ENCODE measurements around the gene ZDHHC11B. TPM values are rescaled to one million over a fixed set of nuclear protein-coding genes. Genes with fewer than 3 reads are reported as not detected.

The ZDHHC11B gene
- polyA plus RNA-seq, 1 donor (not counting 4 experiments of a cell fraction or from before 2014, with no cell fraction given): 0.18 TPM

GRCh38 chr5:677131-678101 lies 107.1 kb downstream of the ZDHHC11B start:
- H3K9me1 ChIP-seq (ENCODE audit: control insufficient read depth, extremely low read depth, insufficient read depth, low read length): no peaks in the 10 kb centered on the region
- H3K27ac ChIP-seq (ENCODE audit: control insufficient read depth, insufficient read depth, low read length): no peak overlapping the region
- H3K4me3 ChIP-seq (ENCODE audit: control insufficient read depth in 2 of 3, extremely low read depth in 1 of 3, insufficient read depth in 2 of 3, low read depth in 1 of 3, low read length in 3 of 3): no peak overlapping the region
- dilution Hi-C loops (cut with MboI; ENCODE audit: extremely low pct_ligation_motif_present, low sequenced_read_pairs): no loop called here
- H3K9me3 ChIP-seq (ENCODE audit: control insufficient read depth, low read depth, low read length): no peaks in the 10 kb centered on the region
- no peaks in the 10 kb centered on the region for H3K36me3 ChIP-seq (ENCODE audit: control insufficient read depth in 2 of 2, extremely low read depth in 1 of 2, insufficient read depth in 2 of 2, low read length in 2 of 2)
- TF ChIP-seq CTCF (optimal IDR thresholded peaks at IDR 0.05 in 1 of 3, IDR thresholded peaks at IDR 0.05 in 1 of 3, conservative IDR thresholded peaks at IDR 0.05 in 1 of 3; ENCODE audit: extremely low read depth in 1 of 3, insufficient read depth in 2 of 3, low read length in 3 of 3) (no peak), EZH2 (IDR thresholded peaks at IDR 0.05; ENCODE audit: low read length) (no peak)
- H4K20me1 ChIP-seq (ENCODE audit: control insufficient read depth, extremely low read depth, insufficient read depth, low read length): no peaks in the 10 kb centered on the region
- peaks cover 22% of the 10 kb centered on the region for H3K27me3 ChIP-seq (ENCODE audit: control insufficient read depth, extremely low read depth, insufficient read depth, low read length)
- FAIRE-seq: no peak
- H3K79me2 ChIP-seq (ENCODE audit: control insufficient read depth, insufficient read depth, low read length): no peaks in the 10 kb centered on the region
- no peak overlapping the region for H2AFZ ChIP-seq (ENCODE audit: control insufficient read depth, low read length)
- H3K4me1 ChIP-seq (ENCODE audit: control insufficient read depth, extremely low read depth, insufficient read depth, low read length): peaks cover 5% of the 10 kb centered on the region
- H3K4me2 ChIP-seq (ENCODE audit: control insufficient read depth, extremely low read depth, insufficient read depth, low read depth, low read length): no peak overlapping the region
- no peak overlapping the region for H3K9ac ChIP-seq (ENCODE audit: control insufficient read depth, extremely low read depth, insufficient read depth, low read length)
- no peak for DNase-seq (ENCODE audit: low read depth, low spot score)

- no peaks in the 10 kb centered on the region for H3K79me2 ChIP-seq (ENCODE audit: control insufficient read depth, insufficient read depth, low read length)
- TF ChIP-seq CTCF (optimal IDR thresholded peaks at IDR 0.05 in 1 of 3, IDR thresholded peaks at IDR 0.05 in 1 of 3, conservative IDR thresholded peaks at IDR 0.05 in 1 of 3; ENCODE audit: extremely low read depth in 1 of 3, insufficient read depth in 2 of 3, low read length in 3 of 3): no peak
- no peak for TF ChIP-seq EZH2 (IDR thresholded peaks at IDR 0.05; ENCODE audit: low read length)
- peaks cover 12% of the 10 kb centered on the region for H3K4me1 ChIP-seq (ENCODE audit: control insufficient read depth, extremely low read depth, insufficient read depth, low read length)
- H3K9me3 ChIP-seq (ENCODE audit: control insufficient read depth, low read depth, low read length): no peaks in the 10 kb centered on the region
- H3K27ac ChIP-seq (ENCODE audit: control insufficient read depth, insufficient read depth, low read length): no peak overlapping the region
- no peaks in the 10 kb centered on the region for H4K20me1 ChIP-seq (ENCODE audit: control insufficient read depth, extremely low read depth, insufficient read depth, low read length)
- H3K36me3 ChIP-seq (ENCODE audit: control insufficient read depth in 2 of 2, extremely low read depth in 1 of 2, insufficient read depth in 2 of 2, low read length in 2 of 2): no peaks in the 10 kb centered on the region
- no peak overlapping the region for H3K4me3 ChIP-seq (ENCODE audit: control insufficient read depth in 2 of 3, extremely low read depth in 1 of 3, insufficient read depth in 2 of 3, low read depth in 1 of 3, low read length in 3 of 3)
- DNase-seq (ENCODE audit: low read depth, low spot score) (no peak), FAIRE-seq (no peak)
- no peak overlapping the region for H3K9ac ChIP-seq (ENCODE audit: control insufficient read depth, extremely low read depth, insufficient read depth, low read length)
- no peak overlapping the region for H2AFZ ChIP-seq (ENCODE audit: control insufficient read depth, low read length)
- no peak overlapping the region for H3K4me2 ChIP-seq (ENCODE audit: control insufficient read depth, extremely low read depth, insufficient read depth, low read depth, low read length)
- peaks cover 28% of the 10 kb centered on the region for H3K27me3 ChIP-seq (ENCODE audit: control insufficient read depth, extremely low read depth, insufficient read depth, low read length)
- dilution Hi-C loops (cut with MboI; ENCODE audit: extremely low pct_ligation_motif_present, low sequenced_read_pairs): no loop called here
- H3K9me1 ChIP-seq (ENCODE audit: control insufficient read depth, extremely low read depth, insufficient read depth, low read length): no peaks in the 10 kb centered on the region
Measured at GRCh38 chr5:676699-677076, 107.8 kb downstream of the ZDHHC11B start.

All from keratinocyte (primary cell).